MM.1S (cell line): ENCODE measurements around the gene GCK.

Experiments used
- EZH2 ChIP-seq: fragments of 300-600 bp; sonication (generic); optimal IDR thresholded peaks from 2 replicates; pipeline ENCODE3; 2017; ENCODE audit warnings: low read depth, mild to moderate bottlenecking, antibody characterized with exemption, low read length, mixed read lengths
- EZH2phosphoT487 ChIP-seq: fragments of 300-600 bp; sonication (generic); IDR thresholded peaks from 2 replicates; pipeline ENCODE4 v1.6.1; 2018; ENCODE audit warnings: antibody characterized with exemption, low read length
- TF ChIP-seq, protein P1 (sequence below): fragments of 300-600 bp; sonication (generic); IDR thresholded peaks from 2 replicates; pipeline ENCODE4 v1.5.1; 2016; ENCODE audit warnings: antibody characterized with exemption, low read length, mixed read lengths

DNA sequence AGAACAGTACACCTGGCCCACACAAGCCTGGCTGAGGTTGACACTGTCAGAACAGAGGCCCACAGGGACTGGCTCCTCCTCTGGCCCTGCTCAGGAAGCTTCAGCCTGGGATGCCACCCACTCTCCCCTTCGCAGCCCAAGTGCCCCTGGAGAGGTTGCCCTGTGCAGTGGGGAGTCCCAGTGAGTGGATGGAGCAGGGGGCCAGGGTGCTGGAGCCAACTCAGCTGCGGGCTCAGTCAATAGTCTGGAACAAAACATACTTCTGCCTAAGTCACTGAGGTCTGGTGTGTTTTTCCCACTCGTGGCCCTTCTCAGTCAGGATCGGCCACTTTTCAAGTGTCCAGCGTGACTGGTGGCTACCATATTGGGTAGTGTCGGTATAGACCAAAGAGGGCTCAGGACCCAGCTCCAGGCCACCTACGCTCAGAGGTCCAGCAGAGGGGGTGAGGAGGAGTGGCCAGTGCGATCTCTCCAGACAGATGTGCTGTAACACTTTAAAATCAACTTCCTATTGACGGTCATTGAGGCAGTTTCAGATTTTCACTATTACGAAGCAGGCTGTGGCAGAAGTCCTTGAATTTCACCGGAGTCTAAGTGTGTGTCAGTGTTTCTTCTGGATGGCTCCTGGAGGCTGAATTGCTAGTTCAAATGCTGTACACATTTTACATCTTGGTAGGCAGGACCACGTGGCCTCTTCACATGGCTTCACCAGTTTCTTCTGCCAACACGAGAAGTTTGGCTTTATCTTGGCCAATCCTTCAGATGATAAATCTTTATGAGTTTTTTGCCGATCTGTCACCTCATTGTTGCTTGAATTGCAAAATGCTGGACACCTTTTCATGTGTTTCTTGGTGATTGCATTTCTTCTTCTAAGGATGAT, 994 bp upstream of the GCK start:
- TF ChIP-seq, protein P1, sequence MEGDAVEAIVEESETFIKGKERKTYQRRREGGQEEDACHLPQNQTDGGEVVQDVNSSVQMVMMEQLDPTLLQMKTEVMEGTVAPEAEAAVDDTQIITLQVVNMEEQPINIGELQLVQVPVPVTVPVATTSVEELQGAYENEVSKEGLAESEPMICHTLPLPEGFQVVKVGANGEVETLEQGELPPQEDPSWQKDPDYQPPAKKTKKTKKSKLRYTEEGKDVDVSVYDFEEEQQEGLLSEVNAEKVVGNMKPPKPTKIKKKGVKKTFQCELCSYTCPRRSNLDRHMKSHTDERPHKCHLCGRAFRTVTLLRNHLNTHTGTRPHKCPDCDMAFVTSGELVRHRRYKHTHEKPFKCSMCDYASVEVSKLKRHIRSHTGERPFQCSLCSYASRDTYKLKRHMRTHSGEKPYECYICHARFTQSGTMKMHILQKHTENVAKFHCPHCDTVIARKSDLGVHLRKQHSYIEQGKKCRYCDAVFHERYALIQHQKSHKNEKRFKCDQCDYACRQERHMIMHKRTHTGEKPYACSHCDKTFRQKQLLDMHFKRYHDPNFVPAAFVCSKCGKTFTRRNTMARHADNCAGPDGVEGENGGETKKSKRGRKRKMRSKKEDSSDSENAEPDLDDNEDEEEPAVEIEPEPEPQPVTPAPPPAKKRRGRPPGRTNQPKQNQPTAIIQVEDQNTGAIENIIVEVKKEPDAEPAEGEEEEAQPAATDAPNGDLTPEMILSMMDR = no peak
- no peak for TF ChIP-seq EZH2
- TF ChIP-seq EZH2phosphoT487 = no peak
